Karpas-422 (cell line): Measurements from ENCODE around the gene ZFP57. TPM values are rescaled to one million over a fixed set of nuclear protein-coding genes. Genes with fewer than 3 reads are reported as not detected.
A peak's percentile ranks its signal among the peaks of the same experiment; 100 is the strongest.

Source experiments
- DNase-seq: peaks from one replicate; pipeline ENCODE4 v3.0.0-alpha.2; 2015
- H2AFZ ChIP-seq: fragments of 200-600 bp; sonication (generic); 2 replicates; pipeline ENCODE4 v1.6.1; 2014; ENCODE audit warnings: antibody characterized with exemption, low read length, mixed read lengths
- H3K27ac ChIP-seq: fragments of 200-600 bp; sonication (generic); 2 replicates; pipeline ENCODE4 v1.5.1; 2014; ENCODE audit warnings: mild to moderate bottlenecking, low read length, moderate library complexity
- H3K27me3 ChIP-seq: fragments of 200-600 bp; sonication (generic); 2 replicates; pipeline ENCODE4 v1.6.1; 2014; ENCODE audit warnings: low read length, mixed read lengths
- H3K36me3 ChIP-seq: fragments of 200-600 bp; sonication (generic); 2 replicates; pipeline ENCODE4 v1.6.1; 2014; ENCODE audit warnings: low read length, mixed read lengths; ENCODE audit not compliant: insufficient read depth
- H3K4me1 ChIP-seq: fragments of 200-600 bp; sonication (generic); 2 replicates; pipeline ENCODE4 v1.6.1; 2014; ENCODE audit warnings: mild to moderate bottlenecking, low read length, mixed read lengths
- H3K4me2 ChIP-seq: fragments of 200-600 bp; sonication (generic); 2 replicates; pipeline ENCODE4 v1.6.1; 2014; ENCODE audit warnings: low read length, low read depth, mild to moderate bottlenecking; ENCODE audit not compliant: poor library complexity, severe bottlenecking
- H3K4me3 ChIP-seq: fragments of 200-600 bp; sonication (generic); 2 replicates; pipeline ENCODE4 v1.5.1; 2014; ENCODE audit warnings: mild to moderate bottlenecking, antibody characterized with exemption, low read length, mixed read lengths
- H3K79me2 ChIP-seq: fragments of 200-600 bp; sonication (generic); 2 replicates; pipeline ENCODE4 v1.6.1; 2014; ENCODE audit warnings: mild to moderate bottlenecking, low read length, mixed read lengths
- H3K9ac ChIP-seq: fragments of 200-600 bp; sonication (generic); 2 replicates; pipeline ENCODE4 v1.6.0; 2014; ENCODE audit warnings: low read length
- H3K9me2 ChIP-seq: fragments of 200-600 bp; sonication (generic), shearing (Covaris generic); replicated peaks from 2 replicates; pipeline ENCODE4 v1.6.0; 2014; ENCODE audit warnings: mild to moderate bottlenecking, low read length, moderate library complexity; ENCODE audit not compliant: insufficient read depth
- H3K9me3 ChIP-seq: fragments of 300-700, 200-600 bp; sonication (generic); 2 replicates; pipeline ENCODE4 v1.6.1; 2014; ENCODE audit warnings: low read length, mixed read lengths
- H4K20me1 ChIP-seq: fragments of 200-600 bp; sonication (generic); 2 replicates; pipeline ENCODE4 v1.6.1; 2014; ENCODE audit warnings: mild to moderate bottlenecking, antibody characterized with exemption, low read length, low read depth; ENCODE audit not compliant: insufficient read depth
- total RNA-seq: library from RNA; depleted of rRNA; stranded (reverse); fragments of >200 nt; shearing (Covaris generic); gene quantifications from 2 replicates; pipeline ENCODE4 v1.2.3, GENCODE V29; 2014; ENCODE audit warnings: low replicate concordance

Gene ZFP57
- total RNA-seq, 1 experiment from 2014 or later = not detected

DNA sequence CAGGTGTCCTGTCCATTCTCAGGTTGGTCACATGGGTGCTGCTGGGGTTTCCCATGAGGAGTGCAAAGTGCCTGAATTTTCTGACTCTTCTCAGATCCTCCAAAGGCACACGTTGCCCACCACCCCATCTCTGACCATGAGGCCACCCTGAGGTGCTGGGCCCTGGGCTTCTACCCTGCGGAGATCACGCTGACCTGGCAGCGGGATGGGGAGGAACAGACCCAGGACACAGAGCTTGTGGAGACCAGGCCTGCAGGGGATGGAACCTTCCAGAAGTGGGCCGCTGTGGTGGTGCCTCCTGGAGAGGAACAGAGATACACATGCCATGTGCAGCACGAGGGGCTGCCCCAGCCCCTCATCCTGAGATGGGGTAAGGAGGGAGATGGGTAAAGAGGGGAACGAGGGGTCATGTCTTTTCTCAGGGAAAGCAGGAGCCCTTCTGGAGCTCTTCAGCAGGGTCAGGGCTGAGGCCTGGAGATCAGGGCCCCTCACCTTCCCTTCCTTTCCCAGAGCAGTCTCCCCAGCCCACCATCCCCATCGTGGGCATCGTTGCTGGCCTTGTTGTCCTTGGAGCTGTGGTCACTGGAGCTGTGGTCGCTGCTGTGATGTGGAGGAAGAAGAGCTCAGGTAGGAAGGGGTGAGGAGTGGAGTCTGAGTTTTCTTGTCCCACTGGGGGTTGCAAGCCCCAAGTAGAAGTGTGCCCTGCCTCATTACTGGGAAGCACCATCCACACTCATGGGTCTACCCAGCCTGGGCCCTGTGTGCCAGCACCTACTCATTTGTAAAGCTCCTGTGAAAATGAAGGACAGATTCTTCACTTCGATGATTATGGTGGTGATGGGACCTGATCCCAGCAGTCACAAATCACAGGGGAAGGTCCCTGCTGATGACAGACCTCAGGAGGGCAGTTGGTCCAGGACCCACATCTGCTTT, 44.3 kb upstream of the ZFP57 start:
- no peak for DNase-seq
- H4K20me1 ChIP-seq = no peaks in the 10 kb centered on the region
- H2AFZ ChIP-seq = no peak overlapping the region
- no peak overlapping the region for H3K4me2 ChIP-seq
- H3K9me3 ChIP-seq = no peaks in the 10 kb centered on the region
- no peaks in the 10 kb centered on the region for H3K36me3 ChIP-seq
- H3K79me2 ChIP-seq = no peaks in the 10 kb centered on the region
- no peak overlapping the region for H3K27ac ChIP-seq
- H3K4me3 ChIP-seq = no peak overlapping the region
- H3K27me3 ChIP-seq = no peaks in the 10 kb centered on the region
- no peak overlapping the region for H3K9ac ChIP-seq
- H3K9me2 ChIP-seq = no peaks in the 10 kb centered on the region
- no peaks in the 10 kb centered on the region for H3K4me1 ChIP-seq

DNA sequence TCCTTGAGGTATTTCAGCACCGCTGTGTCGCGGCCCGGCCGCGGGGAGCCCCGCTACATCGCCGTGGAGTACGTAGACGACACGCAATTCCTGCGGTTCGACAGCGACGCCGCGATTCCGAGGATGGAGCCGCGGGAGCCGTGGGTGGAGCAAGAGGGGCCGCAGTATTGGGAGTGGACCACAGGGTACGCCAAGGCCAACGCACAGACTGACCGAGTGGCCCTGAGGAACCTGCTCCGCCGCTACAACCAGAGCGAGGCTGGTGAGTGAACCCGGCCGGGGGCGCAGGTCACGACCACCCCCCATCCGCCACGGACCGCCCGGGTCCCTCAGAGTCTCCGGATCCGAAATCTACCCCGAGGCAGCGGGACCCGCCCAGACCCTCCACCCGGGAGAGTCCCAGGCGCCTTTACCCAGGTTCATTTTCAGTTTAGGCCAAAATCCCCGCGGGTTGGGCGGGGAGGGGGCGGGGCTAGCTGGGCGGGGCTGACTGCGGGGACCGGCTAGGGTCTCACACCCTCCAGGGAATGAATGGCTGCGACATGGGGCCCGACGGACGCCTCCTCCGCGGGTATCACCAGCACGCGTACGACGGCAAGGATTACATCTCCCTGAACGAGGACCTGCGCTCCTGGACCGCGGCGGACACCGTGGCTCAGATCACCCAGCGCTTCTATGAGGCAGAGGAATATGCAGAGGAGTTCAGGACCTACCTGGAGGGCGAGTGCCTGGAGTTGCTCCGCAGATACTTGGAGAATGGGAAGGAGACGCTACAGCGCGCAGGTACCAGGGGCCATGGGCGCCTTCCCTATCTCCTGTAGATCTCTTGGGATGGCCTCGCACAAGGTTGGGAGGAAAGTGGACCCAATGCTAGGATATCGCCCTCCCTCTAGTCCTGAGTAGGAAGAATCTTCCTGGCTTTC, 43.0 kb upstream of the ZFP57 start:
- H3K9me3 ChIP-seq = no peaks in the 10 kb centered on the region
- no peak overlapping the region for H3K27ac ChIP-seq
- H3K9ac ChIP-seq = no peak overlapping the region
- H3K4me2 ChIP-seq = peak overlapping the region; percentile 29
- H3K4me1 ChIP-seq = no peaks in the 10 kb centered on the region
- no peaks in the 10 kb centered on the region for H3K79me2 ChIP-seq
- 0 out of 2 replicates have a peak overlapping the region, but pooled peaks have one; percentile 30 for H3K4me3 ChIP-seq
- no peaks in the 10 kb centered on the region for H3K36me3 ChIP-seq
- no peaks in the 10 kb centered on the region for H3K9me2 ChIP-seq
- no peak overlapping the region for H2AFZ ChIP-seq
- DNase-seq = no peak
- no peaks in the 10 kb centered on the region for H4K20me1 ChIP-seq
- no peaks in the 10 kb centered on the region for H3K27me3 ChIP-seq

DNA sequence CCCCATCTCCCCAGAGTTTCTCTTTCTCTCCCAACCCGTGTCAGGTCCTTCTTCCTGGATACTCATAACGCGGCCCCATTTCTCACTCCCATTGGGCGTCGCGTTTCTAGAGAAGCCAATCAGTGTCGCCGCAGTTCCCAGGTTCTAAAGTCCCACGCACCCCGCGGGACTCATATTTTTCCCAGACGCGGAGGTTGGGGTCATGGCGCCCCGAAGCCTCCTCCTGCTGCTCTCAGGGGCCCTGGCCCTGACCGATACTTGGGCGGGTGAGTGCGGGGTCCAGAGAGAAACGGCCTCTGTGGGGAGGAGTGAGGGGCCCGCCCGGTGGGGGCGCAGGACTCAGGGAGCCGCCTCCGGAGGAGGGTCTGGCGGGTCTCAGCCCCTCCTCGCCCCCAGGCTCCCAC, 42.3 kb upstream of the ZFP57 start, which contains the start of gene HLA-F:
TSS of gene HLA-F (plus strand) at position 173 of the 404 bp plus-strand sequence. CDS start at position 203, 30 bp downstream.
- Histone ChIP-seq H3K9me2 (no peaks in the 10 kb centered on the region), H3K4me1 (no peaks in the 10 kb centered on the region), H3K36me3 (no peaks in the 10 kb centered on the region), H3K4me2 (peak within 1 kb of the TSS; percentile 29), H2AFZ (no peak within 1 kb of the TSS), H3K79me2 (no peaks in the 10 kb centered on the region), H3K4me3 (0 out of 2 replicates have a peak within 1 kb of the TSS, but pooled peaks have one; percentile 30), H3K9ac (no peak within 1 kb of the TSS), H3K27me3 (no peaks in the 10 kb centered on the region), H3K27ac (no peak within 1 kb of the TSS), H3K9me3 (no peaks in the 10 kb centered on the region), H4K20me1 (no peaks in the 10 kb centered on the region)
- DNase-seq = peak; percentile 65

DNA sequence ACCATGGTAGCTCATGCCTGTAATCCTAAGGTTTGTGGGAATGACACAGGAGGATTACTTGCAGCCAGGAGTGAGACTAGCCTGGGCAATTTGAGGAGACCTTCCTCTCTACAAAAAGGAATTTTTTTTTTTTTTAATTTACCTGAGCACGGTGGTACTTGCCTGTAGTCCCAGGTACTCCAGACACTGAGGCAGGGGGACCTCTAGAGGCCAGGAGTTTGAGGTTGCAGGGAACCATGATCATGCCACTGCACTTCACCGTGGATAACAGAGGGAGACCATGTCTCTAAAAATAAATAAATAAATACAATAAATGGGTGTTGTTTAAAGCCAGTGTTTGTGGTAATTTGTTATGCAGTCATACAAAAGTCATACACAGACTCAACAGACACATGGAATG, 39.9 kb upstream of the ZFP57 start:
- Histone ChIP-seq H3K79me2 (no peaks in the 10 kb centered on the region), H2AFZ (no peak overlapping the region), H3K9me2 (no peaks in the 10 kb centered on the region), H3K9me3 (no peaks in the 10 kb centered on the region), H3K4me1 (no peaks in the 10 kb centered on the region), H3K9ac (no peak overlapping the region), H3K36me3 (no peaks in the 10 kb centered on the region), H3K27me3 (no peaks in the 10 kb centered on the region), H4K20me1 (no peaks in the 10 kb centered on the region), H3K4me2 (no peak overlapping the region), H3K4me3 (no peak overlapping the region), H3K27ac (no peak overlapping the region)
- DNase-seq = no peak

DNA sequence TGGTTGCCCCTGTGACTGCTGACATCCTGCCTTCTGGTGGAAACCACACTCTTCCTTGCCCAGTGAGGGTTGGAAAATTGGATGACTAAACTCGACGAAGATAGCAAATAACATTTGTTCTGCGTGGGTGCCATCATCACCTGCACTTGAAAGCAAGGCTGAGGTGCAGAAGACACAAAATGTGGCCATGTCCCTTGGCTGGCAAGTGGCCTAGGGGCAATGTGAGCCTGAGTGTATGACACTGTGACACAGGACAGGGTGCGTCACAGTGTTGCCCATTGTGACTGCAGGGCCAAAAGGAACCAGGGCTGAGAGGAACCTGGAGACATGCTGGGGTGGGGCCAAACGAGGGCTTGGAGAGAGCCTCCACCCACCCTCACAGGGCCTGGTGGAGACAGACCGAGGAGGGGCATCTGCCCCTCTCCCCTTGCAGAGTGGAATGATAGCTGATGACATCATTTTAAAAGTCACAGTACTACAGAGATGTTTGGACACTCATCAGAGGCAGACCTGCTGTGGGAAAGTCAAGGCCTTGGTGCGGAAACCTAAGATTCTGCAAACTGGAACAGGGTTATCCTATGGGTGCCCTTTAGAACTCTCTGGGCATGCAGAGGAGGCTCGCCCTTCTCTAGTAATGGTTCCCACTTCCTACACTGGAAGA, 29.5 kb upstream of the ZFP57 start:
- no peaks in the 10 kb centered on the region for H4K20me1 ChIP-seq
- no peaks in the 10 kb centered on the region for H3K27me3 ChIP-seq
- no peaks in the 10 kb centered on the region; the same call in 1 of the 2 replicates for H3K4me1 ChIP-seq
- H2AFZ ChIP-seq = no peak overlapping the region
- H3K36me3 ChIP-seq = no peaks in the 10 kb centered on the region
- no peak overlapping the region for H3K4me3 ChIP-seq
- no peaks in the 10 kb centered on the region for H3K9me2 ChIP-seq
- no peak overlapping the region for H3K27ac ChIP-seq
- no peak overlapping the region for H3K9ac ChIP-seq
- no peak for DNase-seq
- no peaks in the 10 kb centered on the region for H3K9me3 ChIP-seq
- no peaks in the 10 kb centered on the region for H3K79me2 ChIP-seq
- H3K4me2 ChIP-seq = no peak overlapping the region

DNA sequence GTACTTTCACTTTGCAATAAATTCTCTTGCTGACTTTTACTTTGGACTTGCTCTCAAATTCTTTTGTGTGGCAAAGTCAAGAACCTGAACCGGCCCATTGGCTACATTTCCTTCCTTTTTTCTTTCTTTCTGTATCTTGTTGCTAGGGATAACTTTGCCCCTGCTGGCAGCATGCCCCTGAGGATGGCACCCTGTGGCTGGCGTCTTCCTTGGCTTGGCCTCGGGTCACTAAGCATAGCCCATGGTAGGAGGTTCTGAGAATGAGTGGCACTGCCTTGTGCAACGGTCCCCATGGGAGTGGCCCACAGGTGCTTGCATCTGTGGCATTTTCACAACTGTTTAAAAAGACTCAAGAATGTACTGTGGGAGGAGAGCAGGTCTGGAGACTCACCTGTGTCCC, 28.2 kb upstream of the ZFP57 start:
- H4K20me1 ChIP-seq = no peaks in the 10 kb centered on the region
- H3K4me1 ChIP-seq = no peaks in the 10 kb centered on the region; the same call in 1 of the 2 replicates
- H3K9ac ChIP-seq = no peak overlapping the region
- H3K9me2 ChIP-seq = no peaks in the 10 kb centered on the region
- H3K4me2 ChIP-seq = no peak overlapping the region
- no peaks in the 10 kb centered on the region for H3K9me3 ChIP-seq
- H3K36me3 ChIP-seq = no peaks in the 10 kb centered on the region
- H3K27me3 ChIP-seq = no peaks in the 10 kb centered on the region
- DNase-seq = no peak
- no peaks in the 10 kb centered on the region for H3K79me2 ChIP-seq
- no peak overlapping the region for H3K4me3 ChIP-seq
- H3K27ac ChIP-seq = no peak overlapping the region
- no peak overlapping the region for H2AFZ ChIP-seq

DNA sequence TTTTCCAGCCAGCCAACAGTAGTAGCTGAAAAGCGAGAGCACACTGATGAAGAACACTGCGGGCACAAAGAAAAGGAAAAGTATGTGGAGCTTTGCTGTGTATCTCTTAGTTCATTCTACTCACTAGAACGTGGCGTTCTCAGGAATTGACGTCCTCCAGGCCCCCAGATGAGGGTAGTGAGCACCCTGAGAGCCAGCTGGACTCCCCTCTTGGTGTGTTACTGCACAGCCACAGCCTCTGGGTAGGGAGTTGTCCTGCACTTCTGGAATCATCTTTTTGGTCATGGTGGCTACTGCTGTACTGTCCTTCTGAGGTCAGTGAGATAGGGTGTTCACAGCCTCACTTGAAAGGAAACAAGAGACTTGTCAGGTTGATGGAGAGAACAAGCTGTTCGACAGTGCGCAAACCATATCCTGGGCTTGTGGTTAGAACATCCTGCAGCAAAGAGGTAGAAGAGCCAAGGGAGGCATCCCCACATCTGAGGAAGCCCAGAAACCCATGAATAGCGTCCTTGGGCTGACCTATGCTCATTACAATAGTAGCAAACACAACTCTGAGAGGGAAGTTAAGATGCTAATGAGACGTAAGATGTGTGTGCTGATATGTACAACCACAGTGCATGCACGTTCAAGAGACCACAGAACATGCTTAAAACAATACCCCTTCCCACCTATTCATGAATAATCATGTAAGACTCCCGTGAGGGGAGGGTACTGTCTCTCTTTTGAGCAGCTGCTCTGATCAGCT, 27.7 kb upstream of the ZFP57 start:
- no peaks in the 10 kb centered on the region for H3K9me3 ChIP-seq
- H3K4me1 ChIP-seq = no peaks in the 10 kb centered on the region; the same call in 1 of the 2 replicates
- no peak overlapping the region for H3K4me2 ChIP-seq
- H3K4me3 ChIP-seq = no peak overlapping the region
- H2AFZ ChIP-seq = no peak overlapping the region
- no peak for DNase-seq
- no peaks in the 10 kb centered on the region for H3K27me3 ChIP-seq
- H3K79me2 ChIP-seq = no peaks in the 10 kb centered on the region
- H3K36me3 ChIP-seq = no peaks in the 10 kb centered on the region
- H3K9me2 ChIP-seq = no peaks in the 10 kb centered on the region
- no peaks in the 10 kb centered on the region for H4K20me1 ChIP-seq
- no peak overlapping the region for H3K27ac ChIP-seq
- no peak overlapping the region for H3K9ac ChIP-seq
